ENCODE results near the gene PLEKHG4B. TPM values are rescaled to one million over a fixed set of nuclear protein-coding genes. Genes with fewer than 3 reads are reported as not detected.

Gene PLEKHG4B
- total and polyA plus RNA-seq, 7 donors: 0.01 TPM; not detected in 6

GRCh38 chr5:166441-167372 lies 74.7 kb downstream of the PLEKHG4B start:
- ATAC-seq (no peak), DNase-seq (peak; percentile 7 to 17)
- no peaks in the 10 kb centered on the region for H3K9me3 ChIP-seq
- intact Hi-C loops (cut with DNase I): no loop called here
- H3K36me3 ChIP-seq (ENCODE audit: insufficient read depth in 1 of 2, low read depth in 1 of 2): no peaks in the 10 kb centered on the region
- H3K27me3 ChIP-seq (ENCODE audit: insufficient read depth in 3 of 3, low read length in 2 of 3): peaks cover 0 to 1% (median 0%) of the 10 kb centered on the region in 3 donors
- TF ChIP-seq CTCF (IDR thresholded peaks at IDR 0.05): no peak
- H3K4me3 ChIP-seq: no peak overlapping the region
- no peak overlapping the region for H3K27ac ChIP-seq
- 89 to 95% (median 93%) methylated on average over 23 to 25 of the region's 27 CpGs for WGBS, 3 donors
- no peaks in the 10 kb centered on the region for H3K4me1 ChIP-seq

- DNase-seq: peak in 1 of 2 donors; percentile 43
Measured at GRCh38 chr5:167511-167910, 75.5 kb downstream of the PLEKHG4B start.

DNA sequence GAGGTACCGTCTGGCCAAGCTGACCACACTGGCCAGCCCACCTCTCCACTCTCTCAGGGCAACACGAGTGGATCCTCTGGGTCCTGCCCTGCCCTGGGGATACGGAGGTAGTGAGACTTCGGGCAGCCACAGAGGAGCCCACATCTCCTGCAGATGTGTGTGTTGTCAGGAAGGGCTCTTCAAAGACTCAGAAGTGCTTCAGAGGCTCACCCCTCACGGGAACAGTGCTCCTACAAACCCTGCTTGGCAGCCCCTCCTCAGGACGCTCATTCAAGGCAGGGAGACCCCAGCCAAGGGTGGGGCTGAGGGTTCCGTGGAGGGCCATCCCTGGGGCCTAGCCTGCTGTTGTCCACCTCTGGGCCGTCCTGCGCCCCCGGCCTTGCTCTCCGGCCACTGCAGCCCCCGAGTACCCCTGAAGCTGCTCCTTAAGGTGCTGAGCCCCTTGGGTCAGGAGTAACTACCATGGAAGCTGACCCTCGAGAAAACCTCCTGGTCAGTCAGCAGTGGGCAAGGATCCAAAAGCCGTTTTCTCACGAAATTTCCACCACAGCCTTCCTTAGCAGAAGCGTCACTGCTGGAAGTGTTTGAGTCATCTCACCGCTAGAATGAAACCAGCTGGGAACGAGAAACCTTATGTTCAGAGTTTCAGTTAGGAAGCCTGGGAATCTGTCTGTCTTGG lies 76.2 kb downstream of the PLEKHG4B start:
- peak; percentile 8 to 11 for DNase-seq
- ATAC-seq: no peak
- no peaks in the 10 kb centered on the region for H3K9me3 ChIP-seq
- no peak for TF ChIP-seq CTCF (IDR thresholded peaks at IDR 0.05)
- no peaks in the 10 kb centered on the region for H3K4me1 ChIP-seq
- H3K4me3 ChIP-seq: no peak overlapping the region
- H3K36me3 ChIP-seq (ENCODE audit: insufficient read depth in 1 of 2, low read depth in 1 of 2): no peaks in the 10 kb centered on the region
- intact Hi-C loops (cut with DNase I): no loop called here
- H3K27ac ChIP-seq: no peak overlapping the region
- peaks cover 0 to 11% (median 0%) of the 10 kb centered on the region in 3 donors for H3K27me3 ChIP-seq (ENCODE audit: insufficient read depth in 3 of 3, low read length in 2 of 3)
- WGBS, 3 donors: 68 to 75% (median 71%) methylated on average over 18 of the region's 18 CpGs

More at GRCh38 chr5:167511-167910, 75.5 kb downstream of the PLEKHG4B start:
- no peak for ATAC-seq
- intact Hi-C loops (cut with DNase I): no loop called here
- Histone ChIP-seq H3K27me3 (ENCODE audit: insufficient read depth in 3 of 3, low read length in 2 of 3) (peaks cover 0 to 8% (median 0%) of the 10 kb centered on the region in 3 donors), H3K4me3 (no peak overlapping the region), H3K4me1 (no peaks in the 10 kb centered on the region), H3K36me3 (ENCODE audit: insufficient read depth in 1 of 2, low read depth in 1 of 2) (no peaks in the 10 kb centered on the region), H3K9me3 (no peaks in the 10 kb centered on the region), H3K27ac (no peak overlapping the region)
- no peak for TF ChIP-seq CTCF (IDR thresholded peaks at IDR 0.05)
- WGBS, 3 donors: 73 to 83% (median 81%) methylated on average over 7 of the region's 7 CpGs

- H3K4me1 ChIP-seq: no peaks in the 10 kb centered on the region
- ATAC-seq (peak in 3 of 4 donors; percentile 38 to 58 (median 48)), DNase-seq (peak; percentile 65 to 71)
- 59 to 63% (median 60%) methylated on average over 32 of the region's 32 CpGs for WGBS, 3 donors
- no peak overlapping the region for H3K27ac ChIP-seq
- no peaks in the 10 kb centered on the region for H3K9me3 ChIP-seq
- TF ChIP-seq CTCF (IDR thresholded peaks at IDR 0.05): no peak
- no peaks in the 10 kb centered on the region for H3K36me3 ChIP-seq (ENCODE audit: insufficient read depth in 1 of 2, low read depth in 1 of 2)
- peaks cover 0 to 12% (median 0%) of the 10 kb centered on the region in 3 donors for H3K27me3 ChIP-seq (ENCODE audit: insufficient read depth in 3 of 3, low read length in 2 of 3)
- intact Hi-C loops (cut with DNase I): no loop called here
- H3K4me3 ChIP-seq: no peak overlapping the region
Measured at GRCh38 chr5:169071-169727, 77.2 kb downstream of the PLEKHG4B start.
